Measurements from ENCODE around the gene MMS22L.
"Not testable (repeated sequence)": the region's sequence is repeated elsewhere in the genome, so short reads cannot be mapped to it uniquely, and the experiment has no call there.

Gene MMS22L

GRCh38 chr6:97231911-97232310 is 51.1 kb downstream of the MMS22L start:
- DNase-seq, result no peak

- DNase-seq, result no peak
Observed at GRCh38 chr6:97222903-97223302, 60.1 kb downstream of the MMS22L start.

- DNase-seq, result no peak
Observed at GRCh38 chr6:97218912-97219311, 64.1 kb downstream of the MMS22L start.

- DNase-seq, result no peak
Observed at GRCh38 chr6:97215157-97215769, 67.8 kb downstream of the MMS22L start.

GRCh38 chr6:97214671-97215070 is 68.3 kb downstream of the MMS22L start:
- no peak for DNase-seq

- no peak for DNase-seq
Observed at GRCh38 chr6:97207383-97207782, 75.6 kb downstream of the MMS22L start.

- DNase-seq, result no peak
Observed at GRCh38 chr6:97205966-97206365, 77.0 kb downstream of the MMS22L start.

GRCh38 chr6:97203343-97203742 is 79.7 kb downstream of the MMS22L start:
- no peak for DNase-seq

- no peak for DNase-seq
Observed at GRCh38 chr6:97198046-97198565, 84.9 kb downstream of the MMS22L start.

- DNase-seq, result peak; percentile 71
Observed at GRCh38 chr6:97195117-97195516, 87.9 kb downstream of the MMS22L start.

GRCh38 chr6:97189767-97190166 is 93.2 kb downstream of the MMS22L start:
- no peak for DNase-seq

GRCh38 chr6:97187951-97188350 is 95.1 kb downstream of the MMS22L start:
- no peak for DNase-seq

- peak; percentile 5 for DNase-seq
Observed at GRCh38 chr6:97186416-97186999, 96.5 kb downstream of the MMS22L start.

- no peak for DNase-seq
Observed at GRCh38 chr6:97177905-97178304, 105.1 kb downstream of the MMS22L start.

- no peak for DNase-seq
Observed at GRCh38 chr6:97176468-97176867, 106.5 kb downstream of the MMS22L start.

- DNase-seq, result no peak
Observed at GRCh38 chr6:97175806-97176205, 107.2 kb downstream of the MMS22L start.

GRCh38 chr6:97174471-97174870 is 108.5 kb downstream of the MMS22L start:
- no peak for DNase-seq

GRCh38 chr6:97160280-97160679 is 122.7 kb downstream of the MMS22L start:
- no peak for DNase-seq

GRCh38 chr6:97155447-97155846 is 127.6 kb downstream of the MMS22L start:
- not testable (repeated sequence) for DNase-seq

- DNase-seq, result no peak
Observed at GRCh38 chr6:97154015-97154414, 129.0 kb downstream of the MMS22L start.

- DNase-seq, result no peak
Observed at GRCh38 chr6:97151601-97152000, 131.4 kb downstream of the MMS22L start.

GRCh38 chr6:97150932-97151331 is 132.1 kb downstream of the MMS22L start:
- DNase-seq, result no peak

GRCh38 chr6:97147421-97147820 is 135.6 kb downstream of the MMS22L start:
- DNase-seq, result no peak

GRCh38 chr6:97145691-97146090 is 137.3 kb downstream of the MMS22L start:
- no peak for DNase-seq

- no peak for DNase-seq
Observed at GRCh38 chr6:97141756-97142155, 141.3 kb downstream of the MMS22L start.

All from DMS 273 treated with DMSO at 0.1 percent for 48 hours (cell line).